GM18519 (cell line): ENCODE data around the gene SLCO2A1.

Source experiments
- ATAC-seq: cut with Tn5 transposase; IDR thresholded peaks from one replicate; pipeline ENCODE4 v1.9.1; 2021; ENCODE audit warnings: mild to moderate bottlenecking, moderate library complexity; ENCODE audit not compliant: unreplicated experiment, low FRiP score

Gene SLCO2A1

DNA sequence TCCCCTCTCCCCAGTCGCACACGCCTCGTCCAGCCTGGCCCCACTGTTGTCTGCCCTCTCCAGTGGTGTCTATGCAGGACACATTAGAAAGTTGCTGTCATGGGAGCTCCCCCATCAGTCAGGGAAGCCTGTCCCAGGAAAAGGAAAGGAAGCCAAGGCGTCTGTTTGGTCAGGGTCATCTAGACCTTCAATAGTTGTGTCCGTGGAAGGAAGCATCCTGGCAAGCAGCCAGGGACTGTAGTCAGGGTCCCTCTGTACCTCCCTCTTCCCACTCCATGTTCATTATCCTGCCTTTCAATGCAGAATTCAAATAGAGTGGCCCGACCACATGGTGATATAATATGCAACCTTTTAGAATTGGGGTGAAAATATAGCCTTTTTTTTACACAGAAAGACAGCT is 73.4 kb downstream of the SLCO2A1 start:
- no peak for ATAC-seq

GRCh38 chr3:133955892-133956291 is 73.8 kb downstream of the SLCO2A1 start:
- no peak for ATAC-seq

- ATAC-seq = no peak
These were observed 74.9 kb downstream of the SLCO2A1 start for GRCh38 chr3:133954717-133955360.

GRCh38 chr3:133953297-133953696 is 76.4 kb downstream of the SLCO2A1 start:
- ATAC-seq = no peak

DNA sequence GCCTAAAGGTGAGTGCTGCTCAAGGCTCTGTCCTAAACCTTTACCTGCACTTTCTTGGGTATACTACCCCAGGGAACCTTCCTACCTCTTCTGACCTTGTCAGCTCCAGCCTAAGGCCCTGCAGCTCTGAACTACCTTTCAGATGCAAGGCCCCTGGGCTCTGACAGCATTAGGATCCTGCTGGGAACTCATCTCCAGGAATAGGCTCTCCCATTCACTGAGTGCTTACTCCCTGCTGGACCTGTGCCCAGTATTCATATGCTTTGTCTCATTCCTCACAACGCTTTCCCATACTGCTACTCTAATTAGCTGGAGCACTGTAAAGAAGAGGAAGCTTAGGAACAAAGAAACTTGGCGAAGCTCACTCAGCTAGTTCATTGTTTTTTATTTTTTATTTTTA is 80.3 kb downstream of the SLCO2A1 start:
- ATAC-seq = no peak

- no peak for ATAC-seq
These were observed 80.7 kb downstream of the SLCO2A1 start for GRCh38 chr3:133948996-133949395.

DNA sequence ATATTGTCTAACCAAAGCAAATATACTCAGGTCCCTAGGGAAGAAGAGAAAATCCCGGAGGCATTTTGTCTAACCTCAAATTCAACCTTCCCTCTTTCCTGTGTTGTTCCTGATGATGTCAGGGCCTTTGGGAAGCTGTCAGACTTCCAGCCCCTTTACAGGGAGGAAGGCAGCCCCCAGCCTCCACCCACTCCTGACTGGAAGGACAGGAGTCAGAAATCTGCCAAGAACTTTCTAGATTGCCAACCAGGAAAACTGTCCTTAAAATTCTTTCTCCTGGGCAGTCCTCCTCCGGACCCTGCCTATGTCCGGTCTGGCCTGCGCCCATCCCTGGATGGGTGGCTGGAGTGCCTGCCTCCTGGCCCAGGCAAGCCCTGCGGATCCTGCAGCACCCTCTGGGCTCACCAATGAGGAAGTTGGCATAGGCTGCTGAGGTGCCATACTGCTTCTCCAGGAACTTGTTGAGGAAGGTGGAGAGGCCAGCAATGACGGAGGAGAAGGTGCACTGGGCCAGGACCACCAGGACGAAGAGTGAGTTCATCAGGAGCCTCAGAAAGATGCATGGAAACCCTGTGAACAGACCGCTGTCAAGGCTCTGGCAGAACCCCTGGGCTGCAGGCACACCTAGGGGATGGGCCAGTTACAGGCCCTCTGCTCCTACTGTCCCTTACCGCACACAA is 81.5 kb downstream of the SLCO2A1 start:
- no peak for ATAC-seq

- no peak for ATAC-seq
These were observed 84.2 kb downstream of the SLCO2A1 start for GRCh38 chr3:133945381-133946095.

- no peak for ATAC-seq
These were observed 84.9 kb downstream of the SLCO2A1 start for GRCh38 chr3:133944641-133945380.

- ATAC-seq = no peak
These were observed 85.5 kb downstream of the SLCO2A1 start for GRCh38 chr3:133944181-133944580.

- no peak for ATAC-seq
These were observed 86.0 kb downstream of the SLCO2A1 start for GRCh38 chr3:133943639-133944141.

DNA sequence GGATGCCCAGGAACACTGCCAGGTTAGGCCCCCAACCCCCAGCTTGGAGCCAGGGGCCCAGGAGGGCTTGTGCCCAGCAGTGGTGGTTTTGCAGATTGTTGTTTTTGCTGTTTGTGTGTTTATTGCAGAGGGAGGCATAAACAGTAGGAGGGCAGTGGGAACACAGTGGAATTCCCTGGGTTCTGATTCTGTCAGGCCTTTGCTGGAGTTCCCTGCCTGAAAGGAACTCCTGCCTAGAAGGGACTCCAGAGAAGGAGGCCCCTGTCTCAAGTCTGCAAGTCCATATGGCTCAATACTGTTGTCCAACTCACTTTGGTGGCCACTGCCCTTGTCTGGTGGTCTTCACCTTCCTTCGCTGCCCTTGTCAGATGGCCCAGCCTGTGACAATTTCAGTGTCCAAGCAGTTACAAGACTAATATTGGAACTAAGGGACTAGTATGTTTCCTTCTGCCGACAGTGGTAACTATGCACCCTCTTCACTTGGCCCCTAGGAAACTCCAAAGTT is 86.6 kb downstream of the SLCO2A1 start:
- ATAC-seq = no peak

- ATAC-seq = no peak
These were observed 88.3 kb downstream of the SLCO2A1 start for GRCh38 chr3:133941415-133941821.

- no peak for ATAC-seq
These were observed 89.2 kb downstream of the SLCO2A1 start for GRCh38 chr3:133940536-133940935.

GRCh38 chr3:133939463-133939835 is 90.3 kb downstream of the SLCO2A1 start:
- ATAC-seq = no peak

- no peak for ATAC-seq
These were observed 90.8 kb downstream of the SLCO2A1 start for GRCh38 chr3:133938770-133939462.

DNA sequence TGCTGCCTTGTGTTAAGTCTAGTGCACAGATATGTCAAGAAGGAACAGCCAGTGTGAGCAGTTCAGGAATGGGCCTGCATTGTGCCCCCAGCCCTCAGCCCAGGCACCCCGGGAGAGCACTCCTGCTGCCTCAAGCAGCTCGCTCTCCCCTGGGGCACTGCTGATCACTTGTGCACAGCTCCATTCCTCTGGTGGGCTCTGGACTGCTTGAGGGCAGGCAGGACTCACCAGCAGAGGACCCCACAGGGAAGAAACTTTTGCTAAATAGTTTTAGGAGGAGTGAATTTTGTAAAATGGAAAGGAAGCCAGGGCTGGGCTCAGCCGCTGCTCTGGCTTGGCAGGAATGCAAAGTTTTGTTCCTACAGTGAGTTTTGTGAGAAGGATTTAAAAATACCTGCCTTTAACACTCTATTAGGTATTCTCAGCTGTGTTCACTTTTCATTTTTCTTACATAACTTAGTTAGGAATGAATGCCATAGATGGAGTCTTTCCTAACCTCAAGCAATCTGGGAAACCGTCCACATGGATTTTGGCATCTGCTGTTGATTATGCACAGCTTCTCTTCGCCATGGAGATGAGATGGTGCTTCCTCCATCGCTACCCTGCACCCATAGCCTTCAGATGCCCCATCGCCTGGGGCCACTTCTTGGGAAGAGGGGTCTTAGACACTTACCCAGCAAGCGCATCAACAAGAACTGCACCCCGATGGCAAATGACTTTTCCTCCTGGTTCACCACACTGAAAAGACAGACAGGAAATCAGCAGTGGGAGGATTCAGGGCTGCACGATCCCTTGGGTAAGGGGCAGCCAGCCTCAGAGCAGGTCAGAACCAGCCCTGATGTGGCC is 91.7 kb downstream of the SLCO2A1 start:
- ATAC-seq = no peak

DNA sequence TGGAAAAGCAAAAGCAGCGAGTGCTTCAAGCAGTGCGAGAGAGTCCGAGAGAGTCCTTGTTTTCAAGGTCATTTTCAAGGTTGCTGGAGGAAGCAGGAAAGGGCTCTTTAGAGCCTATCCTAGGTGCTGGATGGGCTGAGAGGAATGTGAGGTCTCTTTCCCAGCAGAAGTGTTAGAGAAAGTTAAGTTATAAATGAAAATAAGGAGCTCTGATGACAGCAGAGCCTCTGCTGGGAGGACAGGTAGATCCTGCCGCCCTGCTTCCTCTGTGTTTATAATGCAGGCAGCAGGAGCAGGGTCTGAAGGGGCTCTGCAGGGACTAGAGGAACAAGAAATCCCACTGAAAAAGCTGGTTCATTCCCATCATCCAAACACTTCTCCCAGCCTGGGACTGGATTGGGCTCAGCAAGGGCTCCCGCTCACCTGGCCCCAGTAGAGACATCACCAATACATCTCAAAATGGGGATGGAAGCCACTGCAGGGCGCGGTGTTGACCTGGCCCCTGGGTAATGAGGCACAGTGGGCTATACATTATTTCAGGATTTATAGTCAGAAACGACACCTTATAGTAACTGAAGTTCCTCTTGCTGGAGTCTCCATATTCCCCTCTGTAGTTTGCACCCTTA is 92.6 kb downstream of the SLCO2A1 start:
- ATAC-seq = no peak
